GM12865 (cell line): Measurements from ENCODE around the gene SMIM1.
A peak's percentile ranks its signal among the peaks of the same experiment; 100 is the strongest.
"Not testable (repeated sequence)": the region's sequence is repeated elsewhere in the genome, so short reads cannot be mapped to it uniquely, and the experiment has no call there.

Source experiments
- DNase-seq: peaks from one replicate; pipeline ENCODE4 v3.0.0; 2010; ENCODE audit warnings: low read depth
- H3K4me3 ChIP-seq: 2 replicates; pipeline ENCODE4 v1.5.1; 2011; ENCODE audit warnings: mild to moderate bottlenecking, low read depth, low read length, control low read depth
- TF ChIP-seq, protein P1 (sequence below): IDR thresholded peaks from 2 replicates; pipeline ENCODE4 v1.5.1; 2011; ENCODE audit warnings: low read length, control low read depth, low read depth, inconsistent platforms; ENCODE audit not compliant: insufficient read depth; ENCODE audit errors: missing control alignments

Gene SMIM1

DNA sequence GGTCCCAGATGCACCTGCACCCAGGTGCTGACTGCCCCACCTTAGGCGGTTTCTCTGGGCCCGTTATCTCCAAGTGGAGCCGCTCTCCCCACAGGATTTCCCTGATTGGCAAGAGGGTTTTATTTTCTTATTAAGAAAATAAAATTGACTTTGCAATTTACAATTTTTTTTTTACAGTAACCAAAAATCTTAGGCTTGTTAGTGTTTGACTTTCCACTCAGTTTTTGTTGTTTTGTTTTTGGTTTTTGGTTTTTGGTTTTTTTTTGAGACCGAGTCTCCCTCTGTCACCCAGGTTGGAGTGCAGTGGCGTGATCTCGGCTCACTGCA is 25.1 kb upstream of the SMIM1 start:
- TF ChIP-seq, protein P1, sequence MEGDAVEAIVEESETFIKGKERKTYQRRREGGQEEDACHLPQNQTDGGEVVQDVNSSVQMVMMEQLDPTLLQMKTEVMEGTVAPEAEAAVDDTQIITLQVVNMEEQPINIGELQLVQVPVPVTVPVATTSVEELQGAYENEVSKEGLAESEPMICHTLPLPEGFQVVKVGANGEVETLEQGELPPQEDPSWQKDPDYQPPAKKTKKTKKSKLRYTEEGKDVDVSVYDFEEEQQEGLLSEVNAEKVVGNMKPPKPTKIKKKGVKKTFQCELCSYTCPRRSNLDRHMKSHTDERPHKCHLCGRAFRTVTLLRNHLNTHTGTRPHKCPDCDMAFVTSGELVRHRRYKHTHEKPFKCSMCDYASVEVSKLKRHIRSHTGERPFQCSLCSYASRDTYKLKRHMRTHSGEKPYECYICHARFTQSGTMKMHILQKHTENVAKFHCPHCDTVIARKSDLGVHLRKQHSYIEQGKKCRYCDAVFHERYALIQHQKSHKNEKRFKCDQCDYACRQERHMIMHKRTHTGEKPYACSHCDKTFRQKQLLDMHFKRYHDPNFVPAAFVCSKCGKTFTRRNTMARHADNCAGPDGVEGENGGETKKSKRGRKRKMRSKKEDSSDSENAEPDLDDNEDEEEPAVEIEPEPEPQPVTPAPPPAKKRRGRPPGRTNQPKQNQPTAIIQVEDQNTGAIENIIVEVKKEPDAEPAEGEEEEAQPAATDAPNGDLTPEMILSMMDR = no peak

DNA sequence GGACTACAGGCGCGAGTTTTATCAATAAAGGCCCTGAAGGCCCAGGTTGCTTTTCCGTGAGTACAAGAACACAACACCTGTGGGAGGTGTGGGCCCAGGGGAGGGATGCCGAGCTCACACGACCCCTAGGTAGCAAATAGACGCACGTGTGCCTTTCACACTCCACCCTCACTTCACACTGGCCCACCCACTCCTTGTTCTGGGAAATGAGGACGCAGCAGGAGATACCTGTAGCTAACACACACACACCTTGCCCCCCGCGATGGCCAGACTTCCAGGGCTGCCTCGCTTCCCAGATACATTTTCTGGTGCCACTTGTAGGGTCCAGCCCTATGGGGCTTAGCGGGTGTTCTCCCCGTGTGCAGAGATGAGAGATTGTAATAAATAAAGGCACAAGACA is 24.6 kb upstream of the SMIM1 start:
- DNase-seq = no peak
- peak overlapping the region; percentile 67 for H3K4me3 ChIP-seq
- TF ChIP-seq, protein P1 = no peak

More for the DNA sequence above, 25.1 kb upstream of the SMIM1 start:
- peak overlapping the region; percentile 67 for H3K4me3 ChIP-seq
- no peak for DNase-seq

DNA sequence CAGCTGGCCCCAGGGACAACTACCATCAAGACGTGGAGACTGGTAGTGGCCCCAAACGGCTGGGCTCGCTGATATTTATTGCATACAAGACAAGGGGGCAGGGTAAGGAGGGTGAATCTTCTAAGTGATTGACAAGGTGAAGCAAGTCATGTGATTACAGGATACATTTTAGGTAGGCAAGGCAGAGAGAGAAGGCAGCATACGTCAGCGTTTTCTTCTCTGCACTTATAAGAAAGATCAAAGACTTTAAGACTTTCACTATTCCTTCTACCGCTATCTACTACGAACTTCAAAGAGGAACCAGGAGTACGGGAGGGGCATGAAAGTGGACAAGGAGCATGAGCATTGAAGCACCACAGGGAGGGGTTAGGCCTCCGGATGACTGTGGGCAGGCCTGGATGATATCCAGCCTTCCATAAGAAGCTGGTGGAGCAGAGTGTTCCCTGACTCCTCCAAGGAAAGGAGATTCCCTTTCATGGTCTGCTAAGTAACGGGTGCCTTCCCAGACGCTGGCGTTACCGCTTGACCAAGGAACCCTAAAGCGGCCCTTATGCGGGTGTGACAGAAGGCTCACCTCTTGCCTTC is 24.1 kb upstream of the SMIM1 start:
- not testable (repeated sequence) for DNase-seq, H3K4me3 ChIP-seq

DNA sequence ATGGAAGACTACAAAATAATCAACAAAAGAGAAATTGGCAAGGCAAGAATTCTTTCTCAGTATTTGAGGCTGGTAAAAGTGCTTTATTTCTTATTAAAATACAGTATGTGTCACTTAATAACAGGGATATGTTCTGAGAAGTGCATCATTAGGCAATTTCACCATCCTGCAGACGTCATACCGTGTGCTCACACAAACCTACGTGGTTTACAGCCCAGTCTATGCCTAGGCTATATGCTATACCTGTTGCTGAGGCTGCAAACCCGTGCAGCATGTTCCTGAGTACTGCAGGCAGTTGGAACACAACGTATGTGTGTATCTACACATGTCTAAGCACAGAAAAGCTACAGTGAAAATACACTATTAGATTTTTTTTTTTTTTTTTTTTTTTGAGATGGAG is 23.0 kb upstream of the SMIM1 start:
- TF ChIP-seq, protein P1 = no peak
- no peak overlapping the region for H3K4me3 ChIP-seq
- no peak for DNase-seq

DNA sequence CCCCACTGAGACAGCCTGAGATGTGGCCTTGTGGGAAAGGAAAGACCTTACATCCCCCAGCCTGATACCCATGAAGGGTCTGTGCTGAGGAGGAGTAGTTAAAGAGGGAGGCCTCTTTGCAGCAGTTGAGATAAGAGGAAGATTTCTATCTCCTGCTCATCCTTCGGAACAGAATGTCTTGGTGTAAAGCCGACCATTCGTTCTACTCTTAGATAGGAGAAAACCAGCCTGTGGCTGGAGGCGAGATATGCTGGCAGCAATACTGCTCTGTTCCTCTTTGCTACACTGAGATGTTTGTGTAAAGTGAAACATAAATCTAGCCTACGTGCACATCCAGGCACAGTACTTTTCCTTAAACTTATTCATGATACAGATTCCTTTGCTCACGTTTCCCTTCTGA is 21.8 kb upstream of the SMIM1 start:
- H3K4me3 ChIP-seq = no peak overlapping the region
- DNase-seq = no peak
- TF ChIP-seq, protein P1 = no peak

DNA sequence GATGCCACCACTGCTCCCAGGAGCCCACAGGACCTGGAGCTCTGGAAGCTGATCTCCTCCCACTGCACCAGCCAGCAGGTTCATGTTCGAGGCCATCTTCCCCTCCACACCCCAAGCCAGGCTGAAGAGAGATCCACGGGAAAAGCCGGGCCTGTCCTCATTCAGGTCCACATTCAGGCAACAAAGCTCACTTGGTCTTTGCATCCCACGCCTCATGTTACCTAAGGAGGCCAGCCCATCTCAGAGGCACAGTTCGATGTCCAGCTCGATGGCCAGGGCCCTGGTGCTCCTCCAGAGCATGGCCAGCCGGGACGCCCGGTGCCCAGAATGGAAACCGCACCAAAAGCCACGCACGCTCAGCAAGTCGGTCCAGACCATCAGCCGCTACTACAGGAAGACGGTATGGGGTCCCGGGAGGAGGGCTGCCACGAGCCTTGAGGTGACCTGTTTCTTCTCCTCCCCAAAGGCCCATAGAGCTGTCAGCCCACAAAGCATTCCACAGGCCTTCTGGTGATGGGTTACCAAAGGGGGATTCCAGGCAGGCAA is 20.1 kb upstream of the SMIM1 start, which contains the start of gene CCDC27:
CCDC27 (plus strand) TSS at position 51 of the 546 bp plus-strand sequence; CDS start at position 83, 32 bp downstream.
- no peak within 1 kb of the TSS for H3K4me3 ChIP-seq
- no peak for DNase-seq
- TF ChIP-seq, protein P1 = no peak

DNA sequence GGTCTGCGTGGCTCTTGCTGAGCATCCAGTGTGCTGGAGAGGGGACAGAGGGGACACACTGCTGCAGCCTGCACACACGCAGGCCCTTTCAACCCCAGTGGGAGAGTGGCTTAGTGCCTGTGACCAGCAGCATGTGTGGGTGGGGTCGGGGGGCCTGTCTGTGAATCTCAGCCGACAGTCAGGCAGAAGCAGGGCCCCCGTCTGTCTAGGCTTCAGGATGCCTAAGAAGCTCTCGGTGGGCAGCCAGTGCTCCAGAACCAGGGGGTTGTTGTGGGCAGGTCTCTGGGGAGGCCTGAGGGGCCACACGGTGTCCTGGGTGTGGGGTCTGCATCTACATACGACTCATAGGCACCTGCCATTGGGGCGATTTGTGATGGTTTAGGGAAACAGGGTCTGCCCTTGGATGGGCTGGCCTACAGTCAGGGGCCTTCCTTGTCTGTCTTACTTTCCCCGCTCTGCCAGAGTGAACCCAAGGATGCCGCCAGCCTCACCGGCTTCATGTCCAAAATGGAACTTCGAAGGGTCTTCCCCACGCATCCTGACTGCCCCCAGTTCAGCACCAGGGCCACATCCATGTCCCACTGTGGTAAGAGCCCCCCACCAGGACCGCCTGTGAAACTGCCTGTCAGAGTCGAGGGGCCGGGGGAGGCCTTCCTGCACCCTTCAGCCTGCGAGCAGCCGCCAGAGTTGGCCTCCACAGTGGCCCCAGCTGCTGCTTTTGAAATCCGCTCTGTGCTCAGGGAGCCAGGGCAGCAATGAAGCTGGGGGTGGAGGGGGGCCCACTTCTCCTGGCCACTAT is 18.7 kb upstream of the SMIM1 start:
- no peak overlapping the region for H3K4me3 ChIP-seq
- TF ChIP-seq, protein P1 = no peak
- no peak for DNase-seq
